ENCODE data around the gene ACAN.

ACAN gene

DNA sequence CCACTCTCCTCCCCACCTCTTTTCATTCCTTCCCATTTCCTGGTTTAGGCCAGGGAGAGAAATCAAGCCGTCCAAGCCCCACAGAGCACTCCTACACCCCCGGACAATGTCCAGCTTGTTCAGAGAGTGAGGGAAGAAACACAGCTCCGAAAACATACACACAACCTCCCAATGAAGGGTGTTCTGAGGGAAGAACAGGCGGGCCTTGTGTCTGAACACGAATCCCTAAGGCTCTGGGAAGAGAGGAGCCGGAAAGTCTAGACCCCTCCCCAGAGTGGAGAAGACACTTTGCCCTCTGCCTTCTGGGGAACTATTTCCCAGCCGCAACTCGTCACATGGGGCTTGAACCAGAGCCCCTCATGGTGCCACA is 30.5 kb downstream of the ACAN start:
- DNase-seq (ENCODE audit: low read depth, low spot score): no peak
- TF ChIP-seq, protein P1, sequence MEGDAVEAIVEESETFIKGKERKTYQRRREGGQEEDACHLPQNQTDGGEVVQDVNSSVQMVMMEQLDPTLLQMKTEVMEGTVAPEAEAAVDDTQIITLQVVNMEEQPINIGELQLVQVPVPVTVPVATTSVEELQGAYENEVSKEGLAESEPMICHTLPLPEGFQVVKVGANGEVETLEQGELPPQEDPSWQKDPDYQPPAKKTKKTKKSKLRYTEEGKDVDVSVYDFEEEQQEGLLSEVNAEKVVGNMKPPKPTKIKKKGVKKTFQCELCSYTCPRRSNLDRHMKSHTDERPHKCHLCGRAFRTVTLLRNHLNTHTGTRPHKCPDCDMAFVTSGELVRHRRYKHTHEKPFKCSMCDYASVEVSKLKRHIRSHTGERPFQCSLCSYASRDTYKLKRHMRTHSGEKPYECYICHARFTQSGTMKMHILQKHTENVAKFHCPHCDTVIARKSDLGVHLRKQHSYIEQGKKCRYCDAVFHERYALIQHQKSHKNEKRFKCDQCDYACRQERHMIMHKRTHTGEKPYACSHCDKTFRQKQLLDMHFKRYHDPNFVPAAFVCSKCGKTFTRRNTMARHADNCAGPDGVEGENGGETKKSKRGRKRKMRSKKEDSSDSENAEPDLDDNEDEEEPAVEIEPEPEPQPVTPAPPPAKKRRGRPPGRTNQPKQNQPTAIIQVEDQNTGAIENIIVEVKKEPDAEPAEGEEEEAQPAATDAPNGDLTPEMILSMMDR (IDR thresholded peaks at IDR 0.05; ENCODE audit: low read depth, low read length): no peak
- no peak overlapping the region for H3K4me3 ChIP-seq (ENCODE audit: low read depth, low read length)
- in situ Hi-C loops (cut with HindIII; ENCODE audit: low sequenced_read_pairs): no loop called here

- TF ChIP-seq, protein P1 (IDR thresholded peaks at IDR 0.05; ENCODE audit: low read depth, low read length): peak; percentile 68
- in situ Hi-C loops (cut with HindIII; ENCODE audit: low sequenced_read_pairs): no loop called here
- peak; percentile 16 for DNase-seq (ENCODE audit: low read depth, low spot score)
- H3K4me3 ChIP-seq (ENCODE audit: low read depth, low read length): no peak overlapping the region
These were observed 31.1 kb downstream of the ACAN start for GRCh38 chr15:88834211-88834812.

DNA sequence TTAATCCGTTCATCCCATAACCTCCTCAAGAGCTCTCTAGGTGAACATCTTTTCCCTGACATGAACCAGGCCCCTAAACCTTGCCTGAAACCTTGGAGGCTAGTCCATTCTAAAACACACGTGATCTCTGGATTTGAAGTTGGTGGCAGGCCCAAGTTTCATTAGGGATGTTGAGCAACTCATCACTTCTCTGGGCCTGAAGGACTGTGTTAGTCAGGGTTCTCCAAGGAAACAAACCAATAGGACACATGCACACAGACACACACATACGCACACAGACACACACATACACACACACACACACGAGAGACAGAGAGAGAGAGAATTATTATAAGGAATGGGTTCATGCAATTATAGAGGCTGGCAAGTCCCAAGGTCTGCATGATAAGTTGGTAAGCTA is 31.9 kb downstream of the ACAN start:
- no peak overlapping the region for H3K4me3 ChIP-seq (ENCODE audit: low read depth, low read length)
- DNase-seq (ENCODE audit: low read depth, low spot score): no peak
- TF ChIP-seq, protein P1 (IDR thresholded peaks at IDR 0.05; ENCODE audit: low read depth, low read length): no peak
- in situ Hi-C loops (cut with HindIII; ENCODE audit: low sequenced_read_pairs): no loop called here

GRCh38 chr15:88835646-88836045 is 32.4 kb downstream of the ACAN start:
- TF ChIP-seq, protein P1 (IDR thresholded peaks at IDR 0.05; ENCODE audit: low read depth, low read length): no peak
- no peak for DNase-seq (ENCODE audit: low read depth, low spot score)
- in situ Hi-C loops (cut with HindIII; ENCODE audit: low sequenced_read_pairs): no loop called here

GRCh38 chr15:88838667-88839066 is 35.4 kb downstream of the ACAN start:
- H3K4me3 ChIP-seq (ENCODE audit: low read depth, low read length): no peak overlapping the region
- TF ChIP-seq, protein P1 (IDR thresholded peaks at IDR 0.05; ENCODE audit: low read depth, low read length): no peak
- in situ Hi-C loops (cut with HindIII; ENCODE audit: low sequenced_read_pairs): no loop called here
- DNase-seq (ENCODE audit: low read depth, low spot score): no peak

More at GRCh38 chr15:88835646-88836045, 32.4 kb downstream of the ACAN start:
- H3K4me3 ChIP-seq (ENCODE audit: low read depth, low read length): no peak overlapping the region

- in situ Hi-C loops (cut with HindIII; ENCODE audit: low sequenced_read_pairs): no loop called here
- no peak for DNase-seq (ENCODE audit: low read depth, low spot score)
- H3K4me3 ChIP-seq (ENCODE audit: low read depth, low read length): no peak overlapping the region
- TF ChIP-seq, protein P1 (IDR thresholded peaks at IDR 0.05; ENCODE audit: low read depth, low read length): no peak
These were observed 35.9 kb downstream of the ACAN start for GRCh38 chr15:88839146-88839545.

Measured in astrocyte of the spinal cord (primary cell).